Dendritic cell treated with granulocyte-macrophage colony-stimulating factor and Interleukin-4, amounts not matched to agents 40 ng/mL and 50 ng/mL, for 4 days (primary cell): Measurements from ENCODE around the gene MTG1.
"Not testable (repeated sequence)": the region's sequence is repeated elsewhere in the genome, so short reads cannot be mapped to it uniquely, and the experiment has no call there.

Experiments
- H3K27ac Mint-ChIP-seq: one replicate; pipeline ENCODE4 v1.8.0; 2022; ENCODE audit warnings: mild to moderate bottlenecking, mixed read lengths
- H3K27me3 Mint-ChIP-seq: one replicate; pipeline ENCODE4 v1.8.0; 2022; ENCODE audit warnings: mild to moderate bottlenecking, mixed read lengths
- H3K36me3 Mint-ChIP-seq: one replicate; pipeline ENCODE4 v1.8.0; 2022; ENCODE audit warnings: low read depth, mixed read lengths
- H3K4me1 Mint-ChIP-seq: one replicate; pipeline ENCODE4 v1.8.0; 2022; ENCODE audit warnings: low read depth, mixed read lengths
- H3K4me3 Mint-ChIP-seq: one replicate; pipeline ENCODE4 v1.8.0; 2022; ENCODE audit warnings: mild to moderate bottlenecking, moderate library complexity, mixed read lengths
- H3K9me3 Mint-ChIP-seq: one replicate; pipeline ENCODE4 v1.8.0; 2022; ENCODE audit warnings: mixed read lengths
- intact Hi-C: fragments of 100-400 bp; cut with micrococcal nuclease; formaldehyde crosslinking; loops from one replicate; pipeline ENCODE4 v1.15.0; 2022

MTG1 gene

DNA sequence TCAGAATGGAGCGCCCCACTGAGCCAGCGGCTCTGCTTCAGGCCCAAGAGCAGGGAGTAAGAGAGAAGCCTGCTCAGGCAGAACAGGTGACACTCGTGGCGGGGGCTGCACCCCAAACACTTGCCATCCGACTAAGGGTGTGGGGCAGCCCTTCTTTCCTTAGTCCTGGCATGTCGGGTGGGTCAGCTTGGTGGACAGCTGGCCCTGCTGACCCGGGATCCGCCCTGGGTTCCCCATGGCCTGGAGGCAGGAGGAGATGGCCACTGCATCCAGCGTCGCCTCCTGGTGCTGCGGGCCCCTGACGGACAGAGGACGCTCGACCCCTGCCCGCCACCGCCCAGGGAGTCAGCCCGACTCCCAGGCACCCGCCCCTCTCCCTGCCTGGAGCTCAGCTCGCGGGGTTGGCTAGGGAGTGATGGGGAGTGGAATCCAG, 16.1 kb upstream of the MTG1 start:
- intact Hi-C loops: loop anchor here (2.0 kb wide), 1 partner anchor 19 kb away; the partner anchor contains the start of gene FUOM
- Mint-ChIP-seq H3K27me3 (peaks cover 4% of the 10 kb centered on the region), H3K4me1 (peaks cover 69% of the 10 kb centered on the region), H3K36me3 (peaks cover 33% of the 10 kb centered on the region), H3K9me3 (no peaks in the 10 kb centered on the region), H3K4me3 (peak overlapping the region; percentile 79), H3K27ac (peak overlapping the region; percentile 93)

DNA sequence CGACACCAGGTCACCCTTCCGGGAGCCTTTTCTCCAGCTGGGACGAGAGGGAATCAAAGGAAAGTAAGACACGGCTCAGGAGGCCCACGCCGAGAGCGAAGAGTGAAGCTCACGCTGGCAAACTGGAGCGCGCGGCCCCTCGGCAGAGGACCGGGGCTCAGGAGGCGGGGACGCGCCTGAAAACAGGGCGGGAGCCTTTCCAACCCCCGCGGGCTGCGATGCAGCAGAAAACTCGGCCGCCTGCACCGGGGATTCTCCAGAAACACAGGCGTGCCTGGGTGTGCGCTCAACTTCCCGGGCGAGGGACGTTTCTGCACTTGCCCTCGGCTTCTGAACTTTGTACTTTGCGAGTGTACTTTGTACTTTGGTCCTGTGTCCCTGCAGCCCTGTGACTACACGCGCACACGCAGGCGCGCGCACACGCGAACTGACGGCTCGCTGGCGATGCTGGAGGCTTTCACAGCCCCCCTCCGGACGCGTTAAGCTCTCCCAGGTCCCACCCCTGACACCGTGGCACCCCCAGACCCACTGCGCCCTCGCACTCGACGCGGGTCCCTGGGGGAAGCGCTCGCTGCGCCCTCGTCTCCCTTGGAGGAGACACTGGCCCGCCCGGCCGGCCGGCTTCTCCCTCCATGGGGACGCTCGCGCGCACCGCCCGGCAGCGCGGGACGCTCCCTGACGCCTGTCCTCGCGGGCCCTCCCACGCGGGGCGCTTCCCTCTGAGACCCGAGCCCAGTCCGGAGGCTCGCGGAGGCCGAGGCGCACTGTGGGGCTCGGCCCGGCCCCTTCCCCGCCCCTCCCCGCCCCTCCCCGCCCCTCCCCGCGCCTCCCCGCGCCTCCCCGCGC, 15.5 kb upstream of the MTG1 start:
- peak overlapping the region; percentile 93 for H3K27ac Mint-ChIP-seq
- intact Hi-C loops: loop anchor here (2.0 kb wide), 1 partner anchor 20 kb away; the partner anchor contains the start of gene FUOM
- peak overlapping the region; percentile 79 for H3K4me3 Mint-ChIP-seq
- H3K27me3 Mint-ChIP-seq: peaks cover 4% of the 10 kb centered on the region
- H3K9me3 Mint-ChIP-seq: no peaks in the 10 kb centered on the region
- H3K36me3 Mint-ChIP-seq: peaks cover 34% of the 10 kb centered on the region
- H3K4me1 Mint-ChIP-seq: peaks cover 64% of the 10 kb centered on the region

DNA sequence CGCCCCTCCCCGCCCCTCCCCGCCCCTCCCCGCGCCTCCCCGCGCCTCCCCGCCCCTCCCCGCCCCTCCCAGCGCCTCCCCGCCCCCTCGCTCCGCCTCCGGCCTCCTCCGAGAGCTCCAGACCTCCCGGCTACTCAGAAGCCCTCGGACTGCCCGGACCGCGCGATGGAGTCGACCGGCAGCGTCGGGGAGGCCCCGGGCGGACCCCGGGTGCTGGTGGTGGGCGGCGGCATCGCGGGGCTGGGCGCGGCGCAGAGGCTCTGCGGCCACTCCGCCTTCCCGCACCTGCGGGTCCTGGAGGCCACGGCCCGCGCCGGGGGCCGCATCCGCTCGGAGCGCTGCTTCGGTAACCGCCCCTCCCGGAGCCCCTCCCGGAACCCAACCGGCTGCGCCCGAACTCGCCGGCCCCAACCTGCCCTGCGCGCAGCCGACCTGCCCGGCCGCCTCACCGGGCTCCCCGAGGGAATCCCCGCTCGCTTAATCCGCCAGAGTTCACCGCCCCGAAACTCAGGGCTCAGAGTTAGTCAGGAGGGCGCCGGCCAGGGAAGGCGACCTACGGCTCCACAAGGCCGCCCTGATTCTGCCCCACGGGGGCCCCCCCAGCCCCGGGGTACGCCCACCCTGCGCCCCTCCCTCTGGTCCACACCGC, 14.7 kb upstream of the MTG1 start, which contains the start of gene PAOX:
PAOX (plus strand) TSS at position 111 of the 649 bp plus-strand sequence; CDS start at position 166, 55 bp downstream.
- Mint-ChIP-seq H3K4me3 (peak within 1 kb of the TSS; percentile 80), H3K27me3 (peaks cover 4% of the 10 kb centered on the region), H3K27ac (peak within 1 kb of the TSS; percentile 93), H3K4me1 (peaks cover 58% of the 10 kb centered on the region), H3K9me3 (no peaks in the 10 kb centered on the region), H3K36me3 (peaks cover 43% of the 10 kb centered on the region)
- intact Hi-C loops: loop anchor here (2.0 kb wide), 1 partner anchor 20 kb away; the partner anchor contains the start of gene FUOM

DNA sequence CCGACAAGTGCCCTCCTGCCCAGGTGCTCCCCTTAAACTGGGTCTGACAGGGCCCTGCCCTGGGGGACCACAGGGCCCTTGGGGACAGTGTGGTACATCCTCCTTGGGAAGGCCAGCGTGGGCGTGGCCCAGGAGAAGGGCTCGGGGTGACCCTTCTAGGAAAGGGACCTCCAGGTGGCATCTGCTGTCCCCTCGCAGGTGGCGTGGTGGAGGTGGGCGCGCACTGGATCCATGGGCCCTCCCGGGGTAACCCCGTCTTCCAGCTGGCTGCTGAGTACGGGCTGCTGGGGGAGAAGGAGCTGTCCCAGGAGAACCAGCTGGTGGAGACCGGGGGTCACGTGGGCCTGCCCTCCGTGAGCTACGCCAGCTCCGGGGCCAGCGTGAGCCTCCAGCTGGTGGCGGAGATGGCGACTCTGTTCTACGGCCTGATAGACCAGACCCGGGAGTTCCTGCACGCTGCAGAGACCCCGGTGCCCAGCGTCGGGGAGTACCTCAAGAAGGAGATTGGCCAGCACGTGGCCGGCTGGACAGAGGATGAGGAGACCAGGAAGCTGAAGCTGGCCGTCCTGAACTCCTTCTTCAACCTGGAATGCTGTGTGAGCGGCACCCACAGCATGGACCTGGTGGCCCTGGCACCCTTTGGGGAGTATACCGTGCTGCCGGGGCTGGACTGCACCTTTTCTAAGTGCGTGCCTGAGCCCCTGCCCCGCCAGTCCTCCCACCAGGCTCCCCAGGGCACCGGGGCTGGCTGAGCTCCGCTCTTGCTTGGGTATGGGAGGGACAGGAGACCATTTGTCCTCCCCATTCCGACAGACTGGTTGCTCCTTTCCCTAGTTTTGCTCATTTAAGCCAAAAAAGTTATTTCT, 13.9 kb upstream of the MTG1 start:
- Mint-ChIP-seq H3K27ac (peak overlapping the region; percentile 93), H3K4me3 (peak overlapping the region; percentile 80), H3K9me3 (no peaks in the 10 kb centered on the region), H3K36me3 (peaks cover 50% of the 10 kb centered on the region), H3K27me3 (peaks cover 4% of the 10 kb centered on the region), H3K4me1 (peaks cover 50% of the 10 kb centered on the region)
- intact Hi-C loops: loop anchor here (2.0 kb wide), 1 partner anchor 21 kb away; the partner anchor contains the start of gene FUOM

DNA sequence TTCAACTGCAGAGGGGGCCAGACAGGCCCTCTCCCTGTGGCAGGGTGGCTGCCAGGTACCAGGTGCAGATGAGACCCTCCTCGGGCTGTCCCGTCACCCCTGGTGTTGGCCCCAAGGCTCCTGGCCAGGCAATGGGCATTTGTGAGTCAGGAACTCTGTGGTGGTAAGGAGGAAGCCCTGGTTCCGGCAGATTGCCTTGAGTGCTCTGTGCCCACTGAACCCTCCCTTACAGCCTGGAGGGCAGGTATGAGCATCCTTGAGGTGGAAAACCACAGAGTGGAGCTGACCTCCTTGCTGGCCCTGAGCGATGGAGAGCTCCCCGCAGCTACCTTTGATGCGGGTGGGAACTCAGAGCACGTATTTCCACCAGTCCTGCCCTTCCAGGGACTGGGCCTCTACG, 12.9 kb upstream of the MTG1 start:
- intact Hi-C loops: no loop called here
- no peaks in the 10 kb centered on the region for H3K9me3 Mint-ChIP-seq

DNA sequence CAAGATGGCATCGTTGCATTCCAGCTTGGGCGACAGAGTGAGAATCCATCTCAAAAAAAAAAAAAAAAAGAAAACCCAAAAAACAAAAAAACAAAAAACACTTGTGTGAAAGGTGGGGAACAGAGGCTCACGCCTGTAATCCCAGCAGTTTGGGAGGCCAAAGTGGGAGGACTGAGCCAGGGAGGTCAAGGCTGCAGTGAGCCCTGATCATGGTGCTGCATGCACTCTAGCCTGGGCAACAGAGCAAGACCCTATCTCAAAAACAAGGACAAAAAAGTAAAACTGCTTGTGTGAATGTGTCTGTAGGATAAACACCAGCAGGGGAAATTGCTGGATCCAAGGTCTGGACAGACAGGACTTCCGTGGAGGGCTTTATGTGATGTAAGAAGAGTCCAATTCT, 10.4 kb upstream of the MTG1 start:
- Mint-ChIP-seq H3K27me3 (peaks cover 4% of the 10 kb centered on the region), H3K4me1 (peaks cover 40% of the 10 kb centered on the region), H3K36me3 (peaks cover 81% of the 10 kb centered on the region), H3K4me3 (no peak overlapping the region), H3K9me3 (no peaks in the 10 kb centered on the region), H3K27ac (no peak overlapping the region)
- intact Hi-C loops: no loop called here

More for the DNA sequence above, 12.9 kb upstream of the MTG1 start:
- Mint-ChIP-seq H3K27me3 (peaks cover 4% of the 10 kb centered on the region), H3K27ac (peak overlapping the region; percentile 51), H3K36me3 (peaks cover 56% of the 10 kb centered on the region), H3K4me3 (peak overlapping the region; percentile 80), H3K4me1 (peaks cover 49% of the 10 kb centered on the region)

DNA sequence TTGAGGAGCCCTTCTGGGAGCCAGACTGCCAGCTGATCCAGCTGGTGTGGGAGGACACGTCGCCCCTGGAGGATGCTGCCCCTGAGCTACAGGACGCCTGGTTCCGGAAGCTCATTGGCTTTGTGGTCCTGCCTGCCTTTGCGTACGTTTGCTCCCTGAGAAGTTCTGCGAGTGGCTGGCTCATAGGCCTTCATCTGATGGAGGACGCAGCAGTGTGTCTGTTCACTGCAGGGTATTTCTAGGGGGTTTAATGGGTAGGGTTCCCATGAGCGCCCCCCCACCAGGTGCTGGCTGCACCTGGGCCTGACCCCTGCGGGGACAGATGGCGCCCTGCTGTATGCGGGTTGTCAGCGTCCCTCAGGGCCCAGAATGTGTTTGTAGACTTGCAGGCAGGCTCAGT, 9.9 kb upstream of the MTG1 start:
- Mint-ChIP-seq H3K27me3 (peaks cover 4% of the 10 kb centered on the region), H3K9me3 (no peaks in the 10 kb centered on the region), H3K36me3 (peaks cover 84% of the 10 kb centered on the region), H3K4me1 (peaks cover 45% of the 10 kb centered on the region), H3K4me3 (no peak overlapping the region), H3K27ac (no peak overlapping the region)
- intact Hi-C loops: no loop called here

DNA sequence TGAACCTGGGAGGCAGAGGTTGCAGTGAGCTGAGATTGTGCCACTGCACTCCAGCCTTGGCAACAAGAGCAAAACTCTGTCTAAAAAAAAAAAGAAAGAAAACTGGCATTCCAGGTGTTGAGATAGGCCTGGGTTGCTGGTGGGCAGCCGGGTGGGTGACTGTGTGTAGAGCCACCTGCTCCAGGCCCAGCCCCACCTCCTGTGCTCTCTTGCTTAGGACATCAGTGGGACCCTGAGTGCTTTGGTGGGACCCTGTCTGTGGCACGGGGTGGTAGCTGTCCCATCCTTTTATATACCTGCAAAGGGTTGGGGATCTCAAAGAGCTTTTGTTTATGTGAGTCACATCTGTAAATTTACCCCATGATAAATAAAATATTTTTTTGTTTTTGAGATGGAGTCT, 8.7 kb upstream of the MTG1 start:
- H3K4me1 Mint-ChIP-seq: peaks cover 46% of the 10 kb centered on the region
- no peaks in the 10 kb centered on the region for H3K27me3 Mint-ChIP-seq
- intact Hi-C loops: no loop called here
- no peak overlapping the region for H3K4me3 Mint-ChIP-seq
- no peaks in the 10 kb centered on the region for H3K9me3 Mint-ChIP-seq
- peaks cover 84% of the 10 kb centered on the region for H3K36me3 Mint-ChIP-seq
- no peak overlapping the region for H3K27ac Mint-ChIP-seq

DNA sequence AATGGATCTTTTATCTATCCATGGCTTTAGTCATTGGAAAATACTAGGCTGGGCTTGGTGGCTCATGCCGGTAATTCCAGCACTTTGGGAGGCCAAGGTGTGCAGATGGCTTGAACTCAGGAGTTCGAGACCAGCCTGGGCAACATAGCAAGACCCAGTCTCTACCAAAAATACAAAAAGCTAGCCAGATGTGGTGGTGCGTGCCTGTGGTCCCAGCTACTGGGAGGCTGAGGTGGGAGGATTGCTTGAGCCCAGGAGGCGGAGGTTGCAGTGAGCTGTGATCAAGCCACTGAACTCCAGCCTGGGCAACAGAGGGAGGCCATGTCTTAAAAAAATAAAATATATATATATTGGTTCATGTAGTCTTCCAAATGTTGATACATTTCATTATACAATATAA, 7.0 kb upstream of the MTG1 start:
- H3K9me3 Mint-ChIP-seq, H3K27ac Mint-ChIP-seq, H3K4me3 Mint-ChIP-seq: not testable (repeated sequence)

DNA sequence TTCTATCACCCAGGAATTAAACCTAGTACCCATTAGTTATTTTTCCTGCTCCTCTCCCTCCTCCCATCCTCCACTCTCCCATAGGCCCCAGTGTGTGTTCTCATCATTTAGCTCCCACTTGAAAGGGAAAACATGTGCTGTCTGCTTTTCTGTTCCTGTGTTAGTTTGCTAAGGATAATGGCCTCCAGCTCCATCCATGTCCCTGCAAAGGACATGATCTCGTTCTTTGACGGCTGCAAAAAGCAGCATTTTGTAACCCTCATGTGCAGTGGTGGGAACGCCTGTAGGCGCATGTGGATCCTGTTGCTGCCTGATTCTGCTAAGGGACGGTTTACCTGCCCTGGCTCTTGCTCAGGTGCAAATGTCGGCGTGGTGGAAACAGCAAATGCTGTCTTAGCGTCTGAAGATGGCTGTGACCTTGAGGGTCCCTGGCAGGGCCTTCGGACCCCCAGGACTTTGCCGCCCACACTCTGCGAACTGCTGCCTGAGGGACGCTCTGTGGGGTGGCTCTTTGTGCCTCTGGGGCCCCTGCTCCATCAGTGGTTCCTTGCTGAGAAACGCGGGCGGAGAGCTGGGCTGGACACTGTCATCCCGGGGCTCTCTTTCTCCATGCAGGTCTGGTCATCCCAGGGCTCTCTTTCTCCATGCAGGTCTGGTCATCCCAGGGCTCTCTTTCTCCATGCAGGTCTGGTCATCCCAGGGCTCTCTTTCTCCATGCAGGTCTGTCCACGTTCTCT, 5.6 kb upstream of the MTG1 start:
- H3K36me3 Mint-ChIP-seq: peaks cover 80% of the 10 kb centered on the region
- intact Hi-C loops: no loop called here
- peak overlapping the region; percentile 93 for H3K27ac Mint-ChIP-seq
- H3K4me3 Mint-ChIP-seq: peak overlapping the region; percentile 75
- H3K27me3 Mint-ChIP-seq: no peaks in the 10 kb centered on the region
- no peaks in the 10 kb centered on the region for H3K9me3 Mint-ChIP-seq
- peaks cover 55% of the 10 kb centered on the region for H3K4me1 Mint-ChIP-seq

More for the DNA sequence above, 7.0 kb upstream of the MTG1 start:
- Mint-ChIP-seq H3K36me3 (peaks cover 89% of the 10 kb centered on the region), H3K4me1 (peaks cover 46% of the 10 kb centered on the region)
- intact Hi-C loops, H3K27me3 Mint-ChIP-seq: not testable (repeated sequence)

DNA sequence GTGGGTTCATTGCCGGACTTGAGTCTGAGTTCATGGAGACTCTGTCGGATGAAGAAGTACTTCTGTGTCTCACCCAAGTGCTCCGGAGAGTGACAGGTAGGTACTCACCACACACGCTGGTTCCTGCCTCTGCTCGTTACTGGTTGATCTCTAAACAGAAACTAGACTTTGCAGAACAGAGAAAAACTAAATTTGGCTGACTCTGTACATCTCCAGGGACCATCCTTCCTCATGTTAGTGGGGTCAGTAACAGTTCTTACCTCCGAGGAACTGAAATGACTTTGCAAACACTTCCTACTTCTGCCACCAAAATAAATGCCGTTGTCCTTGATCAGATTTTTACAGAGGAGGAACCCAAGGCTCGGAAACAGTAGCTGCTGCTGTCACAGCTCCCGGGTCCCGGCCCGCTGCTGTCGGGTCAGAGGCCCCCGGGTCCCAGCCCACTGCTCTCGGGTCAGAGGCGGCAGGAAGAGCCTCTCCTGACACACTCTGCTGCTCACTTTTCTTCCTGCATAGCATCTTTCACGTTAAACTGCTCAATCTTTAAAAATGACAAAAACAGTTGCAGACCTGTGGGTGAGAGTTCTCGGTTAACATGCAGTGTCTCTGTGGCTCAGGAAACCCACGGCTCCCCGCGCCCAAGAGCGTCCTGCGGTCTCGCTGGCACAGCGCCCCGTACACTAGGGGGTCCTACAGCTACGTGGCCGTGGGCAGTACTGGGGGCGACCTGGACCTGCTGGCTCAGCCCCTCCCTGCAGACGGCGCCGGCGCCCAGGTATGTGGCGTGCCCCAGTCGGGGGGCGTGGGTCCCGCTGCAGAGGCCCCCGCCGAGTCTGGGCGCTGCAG, 4.8 kb upstream of the MTG1 start:
- Mint-ChIP-seq H3K27me3 (no peaks in the 10 kb centered on the region), H3K27ac (peak overlapping the region; percentile 93), H3K9me3 (no peaks in the 10 kb centered on the region), H3K4me1 (peaks cover 60% of the 10 kb centered on the region), H3K36me3 (peaks cover 72% of the 10 kb centered on the region), H3K4me3 (peak overlapping the region; percentile 75)
- intact Hi-C loops: no loop called here

DNA sequence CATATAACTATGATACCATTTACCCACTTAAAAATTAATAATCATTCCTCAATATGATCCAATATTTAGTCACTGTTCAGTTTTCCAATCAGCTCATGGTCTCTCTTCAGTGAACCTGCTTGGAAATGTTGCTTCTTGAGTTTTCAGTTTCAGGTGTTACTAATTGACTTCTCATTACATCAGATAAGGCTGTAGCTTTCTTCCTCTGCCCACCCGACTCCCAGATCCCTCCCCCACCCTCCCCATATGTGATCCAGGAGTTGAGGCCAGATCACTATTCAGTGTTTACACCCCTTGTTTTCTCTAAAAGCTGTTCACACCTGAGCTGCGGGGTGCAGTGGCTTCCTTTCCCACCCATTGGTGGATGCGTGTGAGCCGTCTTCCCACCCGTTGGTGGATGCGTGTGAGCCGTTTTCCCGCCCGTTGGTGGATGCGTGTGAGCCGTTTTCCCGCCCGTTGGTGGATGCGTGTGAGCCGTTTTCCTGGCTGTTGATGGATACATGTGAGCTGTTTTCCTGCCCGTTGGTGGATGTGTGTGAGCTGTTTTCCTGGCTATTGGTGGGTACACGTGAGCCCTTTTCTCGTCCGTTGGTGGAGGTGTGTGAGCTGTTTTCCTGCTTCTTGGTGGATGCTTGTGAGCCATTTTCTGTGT, 3.2 kb upstream of the MTG1 start:
- Mint-ChIP-seq H3K9me3 (no peaks in the 10 kb centered on the region), H3K36me3 (peaks cover 59% of the 10 kb centered on the region), H3K4me3 (no peak overlapping the region), H3K27me3 (no peaks in the 10 kb centered on the region), H3K27ac (peak overlapping the region; percentile 55), H3K4me1 (peaks cover 73% of the 10 kb centered on the region)
- intact Hi-C loops: loop anchor here (5.0 kb wide), 1 partner anchor 33 kb away; the partner anchor contains the start of gene FUOM
